ENCODE measurements around the gene ABHD16B. TPM values are rescaled to one million over a fixed set of nuclear protein-coding genes. Genes with fewer than 3 reads are reported as not detected.

The ABHD16B gene
- total and polyA plus RNA-seq, 2 donors (not counting 3 experiments of a cell fraction or from before 2014, with no cell fraction given): not detected

- Histone ChIP-seq H3K27me3 (ENCODE audit: control insufficient read depth in 2 of 2, insufficient read depth in 2 of 2, low read length in 2 of 2) (peaks cover 8 to 21% of the 10 kb centered on the region in 2 experiments), H3K36me3 (ENCODE audit: control insufficient read depth in 2 of 2, extremely low read depth in 1 of 2, insufficient read depth in 2 of 2, low read length in 2 of 2) (no peaks in the 10 kb centered on the region), H3K4me1 (ENCODE audit: control insufficient read depth, extremely low read depth, insufficient read depth, low read length) (peaks cover 7% of the 10 kb centered on the region), H3K79me2 (ENCODE audit: control insufficient read depth, insufficient read depth, low read length) (no peaks in the 10 kb centered on the region), H2AFZ (ENCODE audit: low read depth, low read length) (no peak overlapping the region), H3K27ac (ENCODE audit: insufficient read depth, low read depth, low read length) (no peak overlapping the region), H3K4me2 (ENCODE audit: insufficient read depth, low read length) (no peak overlapping the region), H4K20me1 (replicated peaks; ENCODE audit: control insufficient read depth, extremely low read depth, insufficient read depth, low read length) (no peaks in the 10 kb centered on the region), H3K9me1 (replicated peaks; ENCODE audit: control insufficient read depth, extremely low read depth, insufficient read depth, low read length) (no peaks in the 10 kb centered on the region), H3K4me3 (replicated peaks in 1 of 3; ENCODE audit: insufficient read depth in 1 of 3, low read depth in 1 of 3, low read length in 3 of 3) (no peak overlapping the region), H3K9ac (replicated peaks; ENCODE audit: extremely low read depth, insufficient read depth, low read length) (no peak overlapping the region), H3K9me3 (replicated peaks; ENCODE audit: control insufficient read depth, insufficient read depth, low read length) (no peaks in the 10 kb centered on the region)
- DNase-seq (ENCODE audit: low read depth, low spot score) (no peak), FAIRE-seq (no peak)
- ChIA-PET POLR2A (interaction anchor here (1.4 kb wide), 1 partner anchor 31 kb away, joined by 3 read pairs; the partner anchor contains the start of gene TPD52L2), CTCF (no interaction called here)
- dilution Hi-C loops (cut with MboI; ENCODE audit: extremely low pct_ligation_motif_present, low sequenced_read_pairs) (no loop called here), intact Hi-C loops (cut with micrococcal nuclease) (no loop called here)
- no peak for TF ChIP-seq JUN (IDR thresholded peaks at IDR 0.05; ENCODE audit: borderline replicate concordance, insufficient read depth, insufficient read length, low read depth)
- TF ChIP-seq POLR2AphosphoS5 (IDR thresholded peaks at IDR 0.05; ENCODE audit: insufficient read depth, low read depth, low read length): no peak
- TF ChIP-seq GATA2 (IDR thresholded peaks at IDR 0.05; ENCODE audit: insufficient read depth, insufficient read length, low read depth, low read length): no peak
- TF ChIP-seq EZH2 (IDR thresholded peaks at IDR 0.05; ENCODE audit: borderline replicate concordance, low read depth, low read length, severe bottlenecking): no peak
- TF ChIP-seq FOS (IDR thresholded peaks at IDR 0.05; ENCODE audit: borderline replicate concordance, insufficient read depth, low read length): no peak
- no peak for TF ChIP-seq MYC (IDR thresholded peaks at IDR 0.05; ENCODE audit: low read depth, low read length)
- TF ChIP-seq, protein P1, sequence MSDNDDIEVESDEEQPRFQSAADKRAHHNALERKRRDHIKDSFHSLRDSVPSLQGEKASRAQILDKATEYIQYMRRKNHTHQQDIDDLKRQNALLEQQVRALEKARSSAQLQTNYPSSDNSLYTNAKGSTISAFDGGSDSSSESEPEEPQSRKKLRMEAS (IDR thresholded peaks at IDR 0.05; ENCODE audit: insufficient read depth, insufficient read length): no peak
- no peak for TF ChIP-seq CTCF (IDR thresholded peaks at IDR 0.05; ENCODE audit: extremely low read depth in 1 of 2, insufficient read depth in 1 of 2, low read depth in 1 of 2, low read length in 2 of 2)
- no peak for TF ChIP-seq POLR2A (IDR thresholded peaks at IDR 0.05; ENCODE audit: low read depth, low read length)
- no TSS peak for BruUV-seq (replicated peaks)
Measured at GRCh38 chr20:63833776-63834490, 27.4 kb upstream of the ABHD16B start.

All from endothelial cell of umbilical vein (primary cell).